Lung (tissue), 12 donors: ENCODE measurements around the gene DAAM2. TPM values are rescaled to one million over a fixed set of nuclear protein-coding genes. Genes with fewer than 3 reads are reported as not detected.

Source experiments
- ATAC-seq: fragments of 200-7000 bp; cut with Tn5 transposase; one replicate; pipeline ENCODE4 v1.9.1; 2020; ENCODE audit warnings: moderate number of reproducible peaks; ENCODE audit not compliant: insufficient read depth, low FRiP score
- DNase-seq, 3 donors: peaks; one replicate each; pipeline ENCODE4 v3.0.0-alpha.2; 2013 to 2017
- H3K27ac ChIP-seq, 2 donors: one replicate each; pipeline ENCODE4 v1.5.1; 2013; ENCODE audit warnings: mild to moderate bottlenecking in 2 of 2, moderate library complexity in 2 of 2, control low read depth in 1 of 2, inconsistent platforms in 1 of 2, low read depth in 1 of 2, low read length in 1 of 2
- H3K27me3 ChIP-seq, 3 donors: one replicate each; pipeline ENCODE4 v1.5.1; 2013; ENCODE audit warnings: low read length in 2 of 3; ENCODE audit not compliant: control insufficient read depth in 3 of 3, insufficient read depth in 3 of 3
- H3K36me3 ChIP-seq, 4 donors: one replicate each; pipeline ENCODE4 v1.5.1; 2013; ENCODE audit warnings: low read length in 4 of 4, mild to moderate bottlenecking in 1 of 4, moderate library complexity in 1 of 4; ENCODE audit not compliant: control insufficient read depth in 4 of 4, insufficient read depth in 4 of 4
- H3K4me1 ChIP-seq, 5 donors: one replicate each; pipeline ENCODE4 v1.5.1; 2013; ENCODE audit warnings: low read length in 5 of 5, mild to moderate bottlenecking in 2 of 5, moderate library complexity in 1 of 5; ENCODE audit not compliant: control insufficient read depth in 5 of 5, insufficient read depth in 5 of 5
- H3K4me3 ChIP-seq: one replicate; pipeline ENCODE4 v1.5.1; 2013; ENCODE audit warnings: mild to moderate bottlenecking, control low read depth, moderate library complexity
- H3K9ac ChIP-seq, 2 donors: one replicate each; pipeline ENCODE4 v1.5.1; 2013; ENCODE audit warnings: low read length in 2 of 2, control low read depth in 1 of 2; ENCODE audit not compliant: insufficient read depth in 1 of 2
- H3K9me3 ChIP-seq, 4 donors: one replicate each; pipeline ENCODE4 v1.5.1; 2013; ENCODE audit warnings: low read length in 3 of 4, mild to moderate bottlenecking in 1 of 4, moderate library complexity in 1 of 4; ENCODE audit not compliant: control insufficient read depth in 4 of 4, insufficient read depth in 3 of 4
- CTCF ChIP-seq: IDR thresholded peaks from 2 replicates; pipeline ENCODE4 v1.5.1; 2012; ENCODE audit warnings: mild to moderate bottlenecking; ENCODE audit errors: control extremely low read depth, extremely low read depth
- WGBS, 2 donors: extraction: QIAGEN DNeasy Blood & Tissue Kit; methylation state at CpG; one replicate each; pipeline ENCODE4 v1.1.7; 2013; 5-methylcytosine and 5-hydroxymethylcytosine counted together
- polyA plus RNA-seq, 2 donors: library from polyadenylated mRNA; stranded (reverse); fragments of 200-250 nt; gene quantifications; one replicate each; pipeline ENCODE4 v1.2.1, GENCODE V29; 2013
- total RNA-seq, 2 donors: library from RNA; depleted of rRNA in 1 of 2; stranded (reverse); fragments of >200 nt in 1 of 2; gene quantifications; one replicate each; pipeline ENCODE4 v1.2.1, GENCODE V29; 2014 to 2021
- donor health status: control.
- donor health status: control.
- donor health status: Bipolar disorder and iron deficiency.
- donor health status: healthy.
- donor health status: DM: yes; HTN: yes; CAD: no.

The DAAM2 gene
- total and polyA plus RNA-seq, 4 donors: 13.6 to 43.0 (median 28.5) TPM

- Histone ChIP-seq H3K27me3 (no peaks in the 10 kb centered on the region), H3K4me3 (no peak overlapping the region), H3K9me3 (no peaks in the 10 kb centered on the region), H3K9ac (no peak overlapping the region), H3K4me1 (peaks cover 0 to 33% (median 20%) of the 10 kb centered on the region in 5 donors), H3K27ac (peak overlapping the region; percentile 25 to 54), H3K36me3 (peaks cover 0 to 5% (median 3%) of the 10 kb centered on the region in 4 donors)
- ATAC-seq (no peak), DNase-seq (no peak)
- WGBS, 2 donors: 79 to 86% methylated on average over 4 of the region's 4 CpGs
- TF ChIP-seq CTCF: no peak
Measured at GRCh38 chr6:39930540-39930939, 138.4 kb downstream of the DAAM2 start.

- Histone ChIP-seq H3K9ac (no peak overlapping the region), H3K27me3 (no peaks in the 10 kb centered on the region), H3K27ac (peak overlapping the region in 1 of 2 donors; percentile 21), H3K36me3 (no peaks in the 10 kb centered on the region), H3K4me3 (no peak overlapping the region), H3K9me3 (no peaks in the 10 kb centered on the region), H3K4me1 (peaks cover 0 to 33% (median 20%) of the 10 kb centered on the region in 5 donors)
- TF ChIP-seq CTCF: no peak
- no peak for DNase-seq
- WGBS, 2 donors: 77 to 100% methylated on average over 1 of the region's 1 CpG
- no peak for ATAC-seq
Measured at GRCh38 chr6:39931607-39932006, 139.4 kb downstream of the DAAM2 start.

GRCh38 chr6:39932386-39932910 lies 140.3 kb downstream of the DAAM2 start:
- WGBS, 2 donors: 87 to 91% methylated on average over 8 of the region's 8 CpGs
- ATAC-seq: no peak
- no peak for TF ChIP-seq CTCF
- Histone ChIP-seq H3K4me1 (peaks cover 0 to 33% (median 17%) of the 10 kb centered on the region in 5 donors), H3K9me3 (no peaks in the 10 kb centered on the region), H3K27ac (peak overlapping the region in 1 of 2 donors; percentile 20), H3K4me3 (peak overlapping the region; percentile 40), H3K27me3 (no peaks in the 10 kb centered on the region), H3K9ac (no peak overlapping the region), H3K36me3 (no peaks in the 10 kb centered on the region)
- DNase-seq: no peak

- H3K9me3 ChIP-seq: no peaks in the 10 kb centered on the region
- WGBS, 2 donors: 25 to 41% methylated on average over 9 of the region's 9 CpGs
- no peaks in the 10 kb centered on the region for H3K36me3 ChIP-seq
- H3K4me3 ChIP-seq: peak overlapping the region; percentile 81
- H3K27me3 ChIP-seq: no peaks in the 10 kb centered on the region
- DNase-seq (no peak), ATAC-seq (no peak)
- TF ChIP-seq CTCF: no peak
- no peak overlapping the region for H3K9ac ChIP-seq
- H3K4me1 ChIP-seq: peaks cover 0 to 28% (median 16%) of the 10 kb centered on the region in 5 donors
- H3K27ac ChIP-seq: peak overlapping the region; percentile 85 to 95
Measured at GRCh38 chr6:39933669-39934130, 141.5 kb downstream of the DAAM2 start.
